GM12872 (cell line): ENCODE data around the gene KATNAL2.

Source experiments
- CTCF ChIP-seq: IDR thresholded peaks from 3 replicates; pipeline ENCODE4 v1.5.1; 2011; ENCODE audit warnings: low read depth, mild to moderate bottlenecking, low read length, moderate library complexity; ENCODE audit not compliant: insufficient read depth

KATNAL2 gene

GRCh38 chr18:47063096-47063495, 145.7 kb downstream of the KATNAL2 start:
- TF ChIP-seq CTCF, result no peak

- TF ChIP-seq CTCF, result no peak
These were observed 150.2 kb downstream of the KATNAL2 start for GRCh38 chr18:47067648-47068047.

- TF ChIP-seq CTCF, result no peak
These were observed 157.9 kb downstream of the KATNAL2 start for GRCh38 chr18:47075098-47075883.

- TF ChIP-seq CTCF, result no peak
These were observed 159.7 kb downstream of the KATNAL2 start for GRCh38 chr18:47077111-47077510.

- no peak for TF ChIP-seq CTCF
These were observed 163.5 kb downstream of the KATNAL2 start for GRCh38 chr18:47080872-47081271.

GRCh38 chr18:47081578-47081977, 164.2 kb downstream of the KATNAL2 start:
- TF ChIP-seq CTCF, result no peak

- TF ChIP-seq CTCF, result no peak
These were observed 170.3 kb downstream of the KATNAL2 start for GRCh38 chr18:47087676-47088075.

- TF ChIP-seq CTCF, result no peak
These were observed 178.4 kb downstream of the KATNAL2 start for GRCh38 chr18:47095810-47096209.
